SU-DHL-6 (cell line): ENCODE data around the gene KIRREL2.

Experiments used
- EZH2phosphoT487 ChIP-seq: fragments of 200-600 bp; sonication (generic), shearing (Covaris generic); conservative IDR thresholded peaks from 2 replicates; pipeline ENCODE4 v1.6.1; 2018; ENCODE audit warnings: mild to moderate bottlenecking, antibody characterized with exemption, low read length, moderate library complexity, mixed read lengths
- TF ChIP-seq, protein P1 (sequence below): fragments of 200-600 bp; sonication (generic); IDR thresholded peaks from one replicate; pipeline ENCODE4 v1.5.1; 2017; ENCODE audit warnings: antibody characterized with exemption, mild to moderate bottlenecking, low read length, moderate library complexity; ENCODE audit not compliant: insufficient read depth, poor library complexity, severe bottlenecking

DNA sequence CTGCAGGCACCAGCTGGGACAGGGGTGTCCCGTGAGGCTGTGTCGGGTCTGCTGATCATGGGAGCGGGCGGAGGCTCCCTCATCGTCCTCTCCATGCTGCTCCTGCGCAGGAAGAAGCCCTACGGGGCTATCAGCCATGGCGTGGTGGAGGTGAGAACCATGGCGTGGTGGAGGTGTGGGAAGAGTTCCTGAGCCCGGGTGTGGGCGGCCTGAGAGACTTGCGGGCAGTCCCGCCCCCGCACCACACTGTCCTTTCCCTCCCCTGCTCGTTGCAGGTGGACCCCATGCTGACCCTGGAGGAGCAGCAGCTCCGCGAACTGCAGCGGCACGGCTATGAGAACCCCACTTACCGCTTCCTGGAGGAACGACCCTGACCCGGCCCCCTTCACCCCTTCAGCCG lies 22.4 kb downstream of the KIRREL2 start:
- TF ChIP-seq, protein P1, sequence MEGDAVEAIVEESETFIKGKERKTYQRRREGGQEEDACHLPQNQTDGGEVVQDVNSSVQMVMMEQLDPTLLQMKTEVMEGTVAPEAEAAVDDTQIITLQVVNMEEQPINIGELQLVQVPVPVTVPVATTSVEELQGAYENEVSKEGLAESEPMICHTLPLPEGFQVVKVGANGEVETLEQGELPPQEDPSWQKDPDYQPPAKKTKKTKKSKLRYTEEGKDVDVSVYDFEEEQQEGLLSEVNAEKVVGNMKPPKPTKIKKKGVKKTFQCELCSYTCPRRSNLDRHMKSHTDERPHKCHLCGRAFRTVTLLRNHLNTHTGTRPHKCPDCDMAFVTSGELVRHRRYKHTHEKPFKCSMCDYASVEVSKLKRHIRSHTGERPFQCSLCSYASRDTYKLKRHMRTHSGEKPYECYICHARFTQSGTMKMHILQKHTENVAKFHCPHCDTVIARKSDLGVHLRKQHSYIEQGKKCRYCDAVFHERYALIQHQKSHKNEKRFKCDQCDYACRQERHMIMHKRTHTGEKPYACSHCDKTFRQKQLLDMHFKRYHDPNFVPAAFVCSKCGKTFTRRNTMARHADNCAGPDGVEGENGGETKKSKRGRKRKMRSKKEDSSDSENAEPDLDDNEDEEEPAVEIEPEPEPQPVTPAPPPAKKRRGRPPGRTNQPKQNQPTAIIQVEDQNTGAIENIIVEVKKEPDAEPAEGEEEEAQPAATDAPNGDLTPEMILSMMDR, result no peak
- no peak for TF ChIP-seq EZH2phosphoT487
